T47D (cell line): Measurements from ENCODE around the gene RAB24.
"Not testable (repeated sequence)": the region's sequence is repeated elsewhere in the genome, so short reads cannot be mapped to it uniquely, and the experiment has no call there.

Source experiments
- DNase-seq, 2 experiments: peaks; one replicate each; pipeline versions ENCODE4 v3.0.0 to v3.0.0-alpha.2; 2011 to 2012; ENCODE audit warnings: low read depth in 1 of 2, low spot score in 1 of 2
- JUND ChIP-seq: IDR thresholded peaks from 2 replicates; pipeline ENCODE4 v1.6.1; 2012; ENCODE audit warnings: low read depth
- in situ Hi-C: cut with HindIII; loops from 2 replicates; pipeline ENCODE4 v1.10.0; 2016; ENCODE audit warnings: low sequenced_read_pairs, low pct_unique_long_range_greater_than_20kb

RAB24 gene

GRCh38 chr5:177312649-177313181 lies 9.2 kb upstream of the RAB24 start:
- no peak for TF ChIP-seq JUND
- DNase-seq, result peak in 1 of 2 experiments; percentile 61
- in situ Hi-C loops, result no loop called here

- TF ChIP-seq JUND, result no peak
- DNase-seq, result peak; percentile 96 to 98
- in situ Hi-C loops, result no loop called here
Measured at GRCh38 chr5:177311723-177312648, 8.5 kb upstream of the RAB24 start, which contains the start of gene MXD3. Gene MXD3, minus strand, starts transcription at chr5:177311898. Its CDS starts 68 bp downstream, at chr5:177311830.

GRCh38 chr5:177311392-177311722 lies 7.8 kb upstream of the RAB24 start:
- DNase-seq, result peak in 1 of 2 experiments; percentile 45
- TF ChIP-seq JUND, result no peak
- in situ Hi-C loops, result no loop called here

GRCh38 chr5:177310757-177311391 lies 7.4 kb upstream of the RAB24 start:
- DNase-seq, result peak in 1 of 2 experiments; percentile 39
- in situ Hi-C loops, result no loop called here
- TF ChIP-seq JUND, result no peak

GRCh38 chr5:177310332-177310731 lies 6.8 kb upstream of the RAB24 start:
- in situ Hi-C loops, result no loop called here
- no peak for TF ChIP-seq JUND
- no peak for DNase-seq

GRCh38 chr5:177309351-177310191 lies 6.1 kb upstream of the RAB24 start:
- in situ Hi-C loops, result no loop called here
- TF ChIP-seq JUND, result no peak
- peak; percentile 63 to 84 for DNase-seq

GRCh38 chr5:177308740-177309139 lies 5.2 kb upstream of the RAB24 start:
- in situ Hi-C loops, result no loop called here
- TF ChIP-seq JUND, result no peak
- no peak for DNase-seq

- TF ChIP-seq JUND, result no peak
- in situ Hi-C loops, result no loop called here
- DNase-seq, result no peak
Measured at GRCh38 chr5:177307544-177308363, 4.2 kb upstream of the RAB24 start.

- DNase-seq, result no peak
- TF ChIP-seq JUND, result no peak
- in situ Hi-C loops, result no loop called here
Measured at GRCh38 chr5:177306674-177307543, 3.4 kb upstream of the RAB24 start.

- in situ Hi-C loops, DNase-seq: not testable (repeated sequence)
Measured at GRCh38 chr5:177306103-177306640, 2.7 kb upstream of the RAB24 start.
